DND-41 (cell line): Measurements from ENCODE around the gene HDAC10.

Experiments used
- EZH2 ChIP-seq: IDR thresholded peaks from 3 replicates; pipeline ENCODE4 v1.6.1; 2012; ENCODE audit warnings: borderline replicate concordance, low read depth, mild to moderate bottlenecking, moderate library complexity, low read length, inconsistent platforms; ENCODE audit not compliant: severe bottlenecking
- TF ChIP-seq, protein P1 (sequence below): IDR thresholded peaks from 2 replicates; pipeline ENCODE4 v1.5.1; 2012; ENCODE audit warnings: borderline replicate concordance, low read length, moderate library complexity, mild to moderate bottlenecking; ENCODE audit not compliant: poor library complexity, severe bottlenecking; ENCODE audit errors: extremely low read depth

- TF ChIP-seq, protein P1, sequence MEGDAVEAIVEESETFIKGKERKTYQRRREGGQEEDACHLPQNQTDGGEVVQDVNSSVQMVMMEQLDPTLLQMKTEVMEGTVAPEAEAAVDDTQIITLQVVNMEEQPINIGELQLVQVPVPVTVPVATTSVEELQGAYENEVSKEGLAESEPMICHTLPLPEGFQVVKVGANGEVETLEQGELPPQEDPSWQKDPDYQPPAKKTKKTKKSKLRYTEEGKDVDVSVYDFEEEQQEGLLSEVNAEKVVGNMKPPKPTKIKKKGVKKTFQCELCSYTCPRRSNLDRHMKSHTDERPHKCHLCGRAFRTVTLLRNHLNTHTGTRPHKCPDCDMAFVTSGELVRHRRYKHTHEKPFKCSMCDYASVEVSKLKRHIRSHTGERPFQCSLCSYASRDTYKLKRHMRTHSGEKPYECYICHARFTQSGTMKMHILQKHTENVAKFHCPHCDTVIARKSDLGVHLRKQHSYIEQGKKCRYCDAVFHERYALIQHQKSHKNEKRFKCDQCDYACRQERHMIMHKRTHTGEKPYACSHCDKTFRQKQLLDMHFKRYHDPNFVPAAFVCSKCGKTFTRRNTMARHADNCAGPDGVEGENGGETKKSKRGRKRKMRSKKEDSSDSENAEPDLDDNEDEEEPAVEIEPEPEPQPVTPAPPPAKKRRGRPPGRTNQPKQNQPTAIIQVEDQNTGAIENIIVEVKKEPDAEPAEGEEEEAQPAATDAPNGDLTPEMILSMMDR = no peak
- no peak for TF ChIP-seq EZH2
Observed at GRCh38 chr22:50287731-50288130, 36.7 kb upstream of the HDAC10 start.
